Measurements from ENCODE around the gene RWDD4. TPM values are rescaled to one million over a fixed set of nuclear protein-coding genes. Genes with fewer than 3 reads are reported as not detected.

The RWDD4 gene
- total and polyA plus RNA-seq, 2 experiments from 2014 or later = 20.6 to 30.3 TPM

DNA sequence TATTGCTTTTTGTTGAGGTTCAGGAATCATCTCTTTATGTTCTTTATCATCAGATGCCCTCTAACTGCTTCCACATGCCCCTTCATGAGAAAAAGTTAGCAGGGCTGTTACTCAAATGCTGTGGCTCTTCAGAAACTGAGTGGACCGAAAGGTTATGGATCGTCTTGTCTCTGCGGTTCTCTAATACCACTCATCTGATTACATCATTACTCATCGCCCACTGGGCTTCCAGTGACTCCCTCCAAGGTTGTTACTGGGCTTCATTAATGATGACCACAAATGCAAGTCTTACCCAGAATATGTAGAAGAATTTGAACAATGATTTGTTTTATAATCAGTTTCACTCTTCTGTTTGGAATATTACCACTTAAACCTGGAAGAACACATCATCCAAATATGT lies 67.7 kb downstream of the RWDD4 start:
- 93% methylated on average over 4 of the region's 4 CpGs for WGBS (ENCODE audit: low lambda C conversion rate, missing lambda C conversion rate)
- peaks cover 12% of the 10 kb centered on the region for H3K4me1 ChIP-seq (ENCODE audit: insufficient read depth)
- H3K4me3 ChIP-seq = no peak overlapping the region
- H3K79me2 ChIP-seq = no peaks in the 10 kb centered on the region
- no peak overlapping the region for H2AFZ ChIP-seq
- no peaks in the 10 kb centered on the region for H3K36me3 ChIP-seq (replicated peaks; ENCODE audit: insufficient read depth, low read depth)
- TF ChIP-seq, protein P1, sequence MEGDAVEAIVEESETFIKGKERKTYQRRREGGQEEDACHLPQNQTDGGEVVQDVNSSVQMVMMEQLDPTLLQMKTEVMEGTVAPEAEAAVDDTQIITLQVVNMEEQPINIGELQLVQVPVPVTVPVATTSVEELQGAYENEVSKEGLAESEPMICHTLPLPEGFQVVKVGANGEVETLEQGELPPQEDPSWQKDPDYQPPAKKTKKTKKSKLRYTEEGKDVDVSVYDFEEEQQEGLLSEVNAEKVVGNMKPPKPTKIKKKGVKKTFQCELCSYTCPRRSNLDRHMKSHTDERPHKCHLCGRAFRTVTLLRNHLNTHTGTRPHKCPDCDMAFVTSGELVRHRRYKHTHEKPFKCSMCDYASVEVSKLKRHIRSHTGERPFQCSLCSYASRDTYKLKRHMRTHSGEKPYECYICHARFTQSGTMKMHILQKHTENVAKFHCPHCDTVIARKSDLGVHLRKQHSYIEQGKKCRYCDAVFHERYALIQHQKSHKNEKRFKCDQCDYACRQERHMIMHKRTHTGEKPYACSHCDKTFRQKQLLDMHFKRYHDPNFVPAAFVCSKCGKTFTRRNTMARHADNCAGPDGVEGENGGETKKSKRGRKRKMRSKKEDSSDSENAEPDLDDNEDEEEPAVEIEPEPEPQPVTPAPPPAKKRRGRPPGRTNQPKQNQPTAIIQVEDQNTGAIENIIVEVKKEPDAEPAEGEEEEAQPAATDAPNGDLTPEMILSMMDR (IDR thresholded peaks at IDR 0.05; ENCODE audit: poor library complexity) = no peak
- TF ChIP-seq EZH2phosphoT487 (IDR thresholded peaks at IDR 0.05; ENCODE audit: low read depth, severe bottlenecking, unreplicated experiment) (no peak), EZH2 (IDR thresholded peaks at IDR 0.05; ENCODE audit: borderline replicate concordance) (no peak)
- no peaks in the 10 kb centered on the region for H3K27me3 ChIP-seq
- no peaks in the 10 kb centered on the region for H3K9me3 ChIP-seq (ENCODE audit: low read depth)
- no peak overlapping the region for H3K27ac ChIP-seq
- no peaks in the 10 kb centered on the region for H4K20me1 ChIP-seq (ENCODE audit: insufficient read depth, poor library complexity, severe bottlenecking)
- no peak for DNase-seq (ENCODE audit: low spot score)
- H3K4me2 ChIP-seq = no peak overlapping the region
- no peaks in the 10 kb centered on the region for H3K9me2 ChIP-seq (replicated peaks; ENCODE audit: insufficient read depth)

Small RNA genes lying within 50 kb of the gene (small RNA-seq; reads per million reads assigned to genes)
- gene RNU6-1053P (not detected), gene RNU6-335P (not detected), gene RNU6-479P (not detected)

Other genes starting within 250 kb of the RWDD4 start
- gene CDKN2AIP, start 214.5 kb downstream of the RWDD4 start, total RNA-seq = 43.6 and 43.7 TPM in 2 replicates
- 18.9 and 26.7 TPM in 2 replicates for gene CDKN2AIP, start 214.5 kb downstream of the RWDD4 start, polyA plus RNA-seq
- 25.2 and 25.8 TPM in 2 replicates for gene ING2, start 154.1 kb downstream of the RWDD4 start, total RNA-seq
- gene ING2, start 154.1 kb downstream of the RWDD4 start, polyA plus RNA-seq = 33.4 and 39.5 TPM in 2 replicates
- gene TRAPPC11, start 108 bp upstream of the RWDD4 start, total RNA-seq = 29.0 and 42.5 TPM in 2 replicates
- gene TRAPPC11, start 108 bp upstream of the RWDD4 start, polyA plus RNA-seq = 13.8 and 14.7 TPM in 2 replicates
- 7.5 and 7.9 TPM in 2 replicates for gene STOX2, start 246.1 kb upstream of the RWDD4 start, total RNA-seq
- 6.3 and 9.2 TPM in 2 replicates for gene STOX2, start 246.1 kb upstream of the RWDD4 start, polyA plus RNA-seq